Neural crest cell (in vitro differentiated cells): ENCODE results near the gene REPS1. TPM values are rescaled to one million over a fixed set of nuclear protein-coding genes. Genes with fewer than 3 reads are reported as not detected.
"Not testable (repeated sequence)": the region's sequence is repeated elsewhere in the genome, so short reads cannot be mapped to it uniquely, and the experiment has no call there.

Experiments used
- DNase-seq: peaks from one replicate; pipeline ENCODE4 v3.0.0; 2021; ENCODE audit warnings: low read depth, mixed read lengths, low spot score
- H3K27ac Mint-ChIP-seq: one replicate; pipeline ENCODE4 v1.8.0; 2021; ENCODE audit warnings: mild to moderate bottlenecking, mixed read lengths; ENCODE audit not compliant: unreplicated experiment
- H3K27me3 Mint-ChIP-seq: 2 replicates; pipeline ENCODE4 v1.8.0; 2021; ENCODE audit warnings: low read depth, mild to moderate bottlenecking, mixed read lengths
- H3K36me3 Mint-ChIP-seq: 2 replicates; pipeline ENCODE4 v1.8.0; 2021; ENCODE audit warnings: low read depth, mild to moderate bottlenecking, mixed read lengths
- H3K4me1 Mint-ChIP-seq: 2 replicates; pipeline ENCODE4 v1.8.0; 2021; ENCODE audit warnings: mixed read lengths
- H3K4me3 Mint-ChIP-seq: one replicate; pipeline ENCODE4 v1.8.0; 2021; ENCODE audit warnings: mild to moderate bottlenecking, mixed read lengths
- H3K9me3 Mint-ChIP-seq: 2 replicates; pipeline ENCODE4 v1.8.0; 2021; ENCODE audit warnings: mixed read lengths
- CTCF ChIP-seq: fragments of 200-600 bp; sonication (generic); conservative IDR thresholded peaks from 2 replicates; pipeline ENCODE4 v1.5.0; 2021; ENCODE audit warnings: antibody characterized with exemption, mild to moderate bottlenecking
- total RNA-seq: library from RNA; stranded (reverse); gene quantifications from 2 replicates; pipeline ENCODE4 v1.2.1, GENCODE V29; 2021

Gene REPS1
- total RNA-seq, 1 donor from 2014 or later, result 61.1 TPM

GRCh38 chr6:138999949-139000725, 12.1 kb upstream of the REPS1 start:
- no peak overlapping the region for H3K27ac Mint-ChIP-seq
- DNase-seq, result no peak
- no peaks in the 10 kb centered on the region for H3K27me3 Mint-ChIP-seq
- peaks cover 11% of the 10 kb centered on the region for H3K4me1 Mint-ChIP-seq
- no peak for TF ChIP-seq CTCF
- no peak overlapping the region for H3K4me3 Mint-ChIP-seq
- H3K36me3 Mint-ChIP-seq, result no peaks in the 10 kb centered on the region
- no peaks in the 10 kb centered on the region for H3K9me3 Mint-ChIP-seq

- no peaks in the 10 kb centered on the region for H3K4me1 Mint-ChIP-seq
- no peak overlapping the region for H3K27ac Mint-ChIP-seq
- no peaks in the 10 kb centered on the region for H3K27me3 Mint-ChIP-seq
- DNase-seq, result no peak
- no peaks in the 10 kb centered on the region for H3K9me3 Mint-ChIP-seq
- no peak for TF ChIP-seq CTCF
- no peak overlapping the region for H3K4me3 Mint-ChIP-seq
- H3K36me3 Mint-ChIP-seq, result no peaks in the 10 kb centered on the region
These were observed 9.1 kb upstream of the REPS1 start for GRCh38 chr6:138997136-138997535.

- H3K27ac Mint-ChIP-seq, result no peak overlapping the region
- TF ChIP-seq CTCF, result no peak
- H3K27me3 Mint-ChIP-seq, result no peaks in the 10 kb centered on the region
These were observed 8.5 kb upstream of the REPS1 start for GRCh38 chr6:138996524-138996923.

GRCh38 chr6:138993410-138993809, 5.4 kb upstream of the REPS1 start:
- H3K9me3 Mint-ChIP-seq, H3K36me3 Mint-ChIP-seq, H3K4me3 Mint-ChIP-seq, H3K4me1 Mint-ChIP-seq, H3K27me3 Mint-ChIP-seq, H3K27ac Mint-ChIP-seq, DNase-seq: not testable (repeated sequence)

More at GRCh38 chr6:138996524-138996923, 8.5 kb upstream of the REPS1 start:
- Mint-ChIP-seq H3K36me3 (no peaks in the 10 kb centered on the region), H3K9me3 (no peaks in the 10 kb centered on the region), H3K4me3 (no peak overlapping the region), H3K4me1 (no peaks in the 10 kb centered on the region)
- no peak for DNase-seq

GRCh38 chr6:138992965-138993364, 4.9 kb upstream of the REPS1 start:
- not testable (repeated sequence) for DNase-seq, H3K4me3 Mint-ChIP-seq, H3K4me1 Mint-ChIP-seq, H3K27ac Mint-ChIP-seq, H3K9me3 Mint-ChIP-seq, H3K27me3 Mint-ChIP-seq, H3K36me3 Mint-ChIP-seq

- Mint-ChIP-seq H3K9me3 (no peaks in the 10 kb centered on the region), H3K27me3 (no peaks in the 10 kb centered on the region), H3K4me3 (peak overlapping the region; percentile 25), H3K4me1 (peaks cover 17% of the 10 kb centered on the region), H3K36me3 (no peaks in the 10 kb centered on the region), H3K27ac (no peak overlapping the region)
- TF ChIP-seq CTCF, result no peak
- no peak for DNase-seq
These were observed 3.2 kb upstream of the REPS1 start for GRCh38 chr6:138991206-138991605.
